Suprapubic skin (tissue), 3 donors: ENCODE results near the gene C14orf119.

Source experiments
- EP300 ChIP-seq: sonication (generic); formaldehyde crosslinking; IDR thresholded peaks from one replicate; pipeline ENCODE4 v1.6.1; 2017; ENCODE audit warnings: antibody characterized with exemption
- POLR2A ChIP-seq, 2 donors: fragments of 450-650 bp; IDR thresholded peaks; one replicate each; pipeline ENCODE4 v1.6.1; 2017; ENCODE audit warnings: antibody characterized with exemption in 2 of 2, mild to moderate bottlenecking in 2 of 2, moderate library complexity in 2 of 2
- TF ChIP-seq, protein P1 (sequence below), 2 donors: fragments of 200-600 bp in 1 of 2; fragments of 450-650 bp in 1 of 2; sonication (generic) in 1 of 2; IDR thresholded peaks; one replicate each; pipeline ENCODE4 v1.5.1; 2016 to 2019; ENCODE audit warnings: antibody characterized with exemption in 2 of 2, mild to moderate bottlenecking in 1 of 2, moderate library complexity in 1 of 2

DNA sequence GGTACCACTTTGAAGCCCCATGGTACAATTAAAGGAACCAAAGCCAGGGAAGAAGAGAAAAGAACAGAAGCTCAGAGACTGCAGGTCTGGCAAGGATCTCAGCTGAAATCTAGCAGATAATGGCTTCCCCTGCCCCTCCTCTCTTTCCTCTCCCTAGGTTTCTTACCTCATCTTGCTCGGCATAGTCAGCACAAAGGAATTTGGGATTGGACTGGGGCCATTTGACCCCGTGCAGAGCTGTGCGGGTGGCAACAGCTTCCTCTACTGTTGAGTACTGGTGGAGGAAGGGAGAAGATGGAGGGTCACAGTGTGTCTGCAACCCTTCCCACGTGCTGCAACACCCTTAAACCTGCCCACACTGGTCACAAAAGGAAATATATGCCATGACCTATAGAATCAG, 33.3 kb upstream of the C14orf119 start:
- TF ChIP-seq, protein P1, sequence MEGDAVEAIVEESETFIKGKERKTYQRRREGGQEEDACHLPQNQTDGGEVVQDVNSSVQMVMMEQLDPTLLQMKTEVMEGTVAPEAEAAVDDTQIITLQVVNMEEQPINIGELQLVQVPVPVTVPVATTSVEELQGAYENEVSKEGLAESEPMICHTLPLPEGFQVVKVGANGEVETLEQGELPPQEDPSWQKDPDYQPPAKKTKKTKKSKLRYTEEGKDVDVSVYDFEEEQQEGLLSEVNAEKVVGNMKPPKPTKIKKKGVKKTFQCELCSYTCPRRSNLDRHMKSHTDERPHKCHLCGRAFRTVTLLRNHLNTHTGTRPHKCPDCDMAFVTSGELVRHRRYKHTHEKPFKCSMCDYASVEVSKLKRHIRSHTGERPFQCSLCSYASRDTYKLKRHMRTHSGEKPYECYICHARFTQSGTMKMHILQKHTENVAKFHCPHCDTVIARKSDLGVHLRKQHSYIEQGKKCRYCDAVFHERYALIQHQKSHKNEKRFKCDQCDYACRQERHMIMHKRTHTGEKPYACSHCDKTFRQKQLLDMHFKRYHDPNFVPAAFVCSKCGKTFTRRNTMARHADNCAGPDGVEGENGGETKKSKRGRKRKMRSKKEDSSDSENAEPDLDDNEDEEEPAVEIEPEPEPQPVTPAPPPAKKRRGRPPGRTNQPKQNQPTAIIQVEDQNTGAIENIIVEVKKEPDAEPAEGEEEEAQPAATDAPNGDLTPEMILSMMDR (IDR thresholded peaks at IDR 0.05) = no peak
- TF ChIP-seq POLR2A (IDR thresholded peaks at IDR 0.05) = no peak
- TF ChIP-seq EP300 = no peak
